ENCODE results near the gene RARA.

Gene RARA

GRCh38 chr17:40309031-40309948 is at the start of gene RARA:
Gene RARA (plus strand): TSS chr17:40309180. CDS start chr17:40331219, 22,039 bp downstream.
- no peak for DNase-seq (ENCODE audit: low read depth in 4 of 4, low spot score in 1 of 4)

- no peak for DNase-seq (ENCODE audit: low read depth in 4 of 4, low spot score in 1 of 4)
These were observed 49.5 kb upstream of the RARA start for GRCh38 chr17:40259505-40259904.

GRCh38 chr17:40260528-40260927 is 48.5 kb upstream of the RARA start:
- DNase-seq (ENCODE audit: low read depth in 4 of 4, low spot score in 1 of 4) = no peak

- no peak for DNase-seq (ENCODE audit: low read depth in 4 of 4, low spot score in 1 of 4)
These were observed 44.4 kb upstream of the RARA start for GRCh38 chr17:40264458-40265185.

- DNase-seq (ENCODE audit: low read depth in 4 of 4, low spot score in 1 of 4) = no peak
These were observed 43.6 kb upstream of the RARA start for GRCh38 chr17:40265337-40265736.

GRCh38 chr17:40266882-40267281 is 42.1 kb upstream of the RARA start:
- DNase-seq (ENCODE audit: low read depth in 4 of 4, low spot score in 1 of 4) = no peak

- DNase-seq (ENCODE audit: low read depth in 4 of 4, low spot score in 1 of 4) = no peak
These were observed 40.8 kb upstream of the RARA start for GRCh38 chr17:40268141-40268712.

- DNase-seq (ENCODE audit: low read depth in 4 of 4, low spot score in 1 of 4) = no peak
These were observed 30.6 kb upstream of the RARA start for GRCh38 chr17:40278414-40278813.

- no peak for DNase-seq (ENCODE audit: low read depth in 4 of 4, low spot score in 1 of 4)
These were observed 29.6 kb upstream of the RARA start for GRCh38 chr17:40279402-40279801.

GRCh38 chr17:40281663-40282062 is 27.3 kb upstream of the RARA start:
- DNase-seq (ENCODE audit: low read depth in 4 of 4, low spot score in 1 of 4) = no peak

GRCh38 chr17:40283662-40284061 is 25.3 kb upstream of the RARA start:
- DNase-seq (ENCODE audit: low read depth in 4 of 4, low spot score in 1 of 4) = no peak

GRCh38 chr17:40284085-40284713 is 24.8 kb upstream of the RARA start:
- DNase-seq (ENCODE audit: low read depth in 4 of 4, low spot score in 1 of 4) = no peak

- DNase-seq (ENCODE audit: low read depth in 4 of 4, low spot score in 1 of 4) = no peak
These were observed 22.5 kb upstream of the RARA start for GRCh38 chr17:40286473-40286872.

GRCh38 chr17:40287159-40287493 is 21.9 kb upstream of the RARA start:
- no peak for DNase-seq (ENCODE audit: low read depth in 4 of 4, low spot score in 1 of 4)

GRCh38 chr17:40287494-40288369 is 21.2 kb upstream of the RARA start, which contains the start of gene CDC6:
Gene CDC6 (plus strand): TSS chr17:40287879. CDS start chr17:40289421, 1,542 bp downstream.
- DNase-seq (ENCODE audit: low read depth in 4 of 4, low spot score in 1 of 4) = peak; percentile 90 to 98 (median 94)

- no peak for DNase-seq (ENCODE audit: low read depth in 4 of 4, low spot score in 1 of 4)
These were observed 18.2 kb upstream of the RARA start for GRCh38 chr17:40290629-40291280.

- DNase-seq (ENCODE audit: low read depth in 4 of 4, low spot score in 1 of 4) = no peak
These were observed 17.7 kb upstream of the RARA start for GRCh38 chr17:40291281-40291664.

- no peak for DNase-seq (ENCODE audit: low read depth in 4 of 4, low spot score in 1 of 4)
These were observed 15.6 kb upstream of the RARA start for GRCh38 chr17:40293363-40293762.

GRCh38 chr17:40295488-40296436 is 13.2 kb upstream of the RARA start:
- no peak for DNase-seq (ENCODE audit: low read depth in 4 of 4, low spot score in 1 of 4)

All from stimulated activated CD4-positive, alpha-beta T cell treated with anti-CD3 and anti-CD28 coated beads, Interleukin-1b, Interleukin-23, amount 100 ng/mL, for 24 hours (primary cell).